Measurements from ENCODE around the gene PCDHGA9.

GRCh38 chr5:141411575-141411974 lies 9.0 kb downstream of the PCDHGA9 start:
- TF ChIP-seq EZH2 (IDR thresholded peaks at IDR 0.05; ENCODE audit: insufficient read depth, poor library complexity, severe bottlenecking), result no peak
- TF ChIP-seq EZH2phosphoT487 (IDR thresholded peaks at IDR 0.05; ENCODE audit: insufficient read depth, low read depth), result no peak

Data from GM23248 (cell line).